NCI-H128 (cell line): ENCODE measurements around the gene LBX1.

Experiments used
- DNase-seq: peaks from one replicate; lab custom pipeline; 2025; ENCODE audit not compliant: unreplicated experiment; lab: John Stamatoyannopoulos, UW

LBX1 gene

DNA sequence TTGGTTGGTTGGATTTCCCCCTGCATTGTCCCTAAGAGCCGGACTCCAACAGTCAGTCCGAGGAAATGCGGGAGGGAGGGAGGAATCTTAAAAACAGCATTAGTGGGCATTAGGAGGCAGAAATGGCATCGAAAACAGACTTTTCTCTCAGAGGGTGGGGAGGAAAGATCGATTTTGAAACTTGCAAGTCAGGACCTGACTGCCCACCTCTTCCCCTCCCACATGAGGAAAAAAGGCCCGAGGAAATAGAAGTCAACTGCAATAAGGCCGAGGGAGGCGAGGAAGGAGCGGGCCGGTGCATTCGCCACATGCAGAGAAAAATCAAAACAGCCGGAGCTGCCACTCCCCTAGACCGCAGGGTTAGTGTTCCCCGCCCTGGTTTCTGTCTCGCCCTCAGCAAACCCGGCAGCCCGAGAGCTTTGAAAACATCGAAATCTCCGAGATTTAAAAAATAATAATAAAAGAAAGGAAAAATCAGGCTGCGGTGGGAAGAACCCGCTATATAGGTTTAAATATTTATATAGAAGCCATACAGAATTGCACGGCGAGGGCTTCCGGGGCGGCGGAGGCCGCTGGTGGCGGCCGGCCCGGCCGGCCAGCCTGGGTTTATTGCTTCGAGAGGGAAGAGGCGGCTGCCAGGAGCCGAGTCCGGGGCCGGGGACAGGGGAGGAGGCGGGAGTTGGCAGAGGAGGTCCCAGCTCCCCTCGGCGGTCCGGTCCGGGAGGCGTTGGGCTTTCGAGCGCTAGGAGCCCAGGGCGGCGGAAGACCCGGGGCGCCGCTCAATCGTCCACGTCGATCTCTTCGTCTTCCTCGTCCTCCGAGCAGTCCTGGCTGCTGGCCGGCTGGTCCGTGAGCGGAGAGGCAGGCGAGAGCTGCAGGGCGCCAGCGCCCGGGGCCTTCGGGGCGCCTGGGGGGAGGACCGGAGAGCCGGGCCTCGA is 2.5 kb downstream of the LBX1 start:
- DNase-seq, result no peak

DNA sequence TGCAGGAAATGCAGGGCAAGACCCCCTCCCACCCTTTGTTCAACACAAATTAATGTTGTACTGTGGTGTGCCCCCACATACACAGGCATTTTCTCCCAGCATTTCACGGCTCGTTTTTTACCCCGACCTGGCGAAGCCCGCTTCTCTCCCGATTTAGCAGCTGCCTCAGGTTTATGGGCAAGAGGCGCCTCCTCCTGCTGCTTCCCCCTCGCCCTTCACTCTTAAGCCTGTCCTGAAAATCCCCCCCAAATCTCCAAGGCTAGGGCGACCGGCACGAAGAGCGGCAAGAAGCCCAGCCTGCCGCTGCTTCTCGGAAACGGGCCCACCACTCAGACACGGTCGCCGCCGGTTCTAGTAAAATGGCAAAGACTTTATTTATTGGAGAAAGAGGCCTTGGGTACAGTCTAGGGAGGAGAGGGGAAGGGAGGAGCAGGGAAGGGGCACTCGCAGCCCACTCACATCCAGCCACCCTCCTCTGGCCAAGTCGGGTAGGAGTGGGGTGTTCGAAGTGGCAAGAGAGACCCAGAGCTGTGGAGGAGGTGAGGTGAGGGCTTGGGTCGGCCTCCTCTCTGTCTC is 3.3 kb downstream of the LBX1 start:
- no peak for DNase-seq

DNA sequence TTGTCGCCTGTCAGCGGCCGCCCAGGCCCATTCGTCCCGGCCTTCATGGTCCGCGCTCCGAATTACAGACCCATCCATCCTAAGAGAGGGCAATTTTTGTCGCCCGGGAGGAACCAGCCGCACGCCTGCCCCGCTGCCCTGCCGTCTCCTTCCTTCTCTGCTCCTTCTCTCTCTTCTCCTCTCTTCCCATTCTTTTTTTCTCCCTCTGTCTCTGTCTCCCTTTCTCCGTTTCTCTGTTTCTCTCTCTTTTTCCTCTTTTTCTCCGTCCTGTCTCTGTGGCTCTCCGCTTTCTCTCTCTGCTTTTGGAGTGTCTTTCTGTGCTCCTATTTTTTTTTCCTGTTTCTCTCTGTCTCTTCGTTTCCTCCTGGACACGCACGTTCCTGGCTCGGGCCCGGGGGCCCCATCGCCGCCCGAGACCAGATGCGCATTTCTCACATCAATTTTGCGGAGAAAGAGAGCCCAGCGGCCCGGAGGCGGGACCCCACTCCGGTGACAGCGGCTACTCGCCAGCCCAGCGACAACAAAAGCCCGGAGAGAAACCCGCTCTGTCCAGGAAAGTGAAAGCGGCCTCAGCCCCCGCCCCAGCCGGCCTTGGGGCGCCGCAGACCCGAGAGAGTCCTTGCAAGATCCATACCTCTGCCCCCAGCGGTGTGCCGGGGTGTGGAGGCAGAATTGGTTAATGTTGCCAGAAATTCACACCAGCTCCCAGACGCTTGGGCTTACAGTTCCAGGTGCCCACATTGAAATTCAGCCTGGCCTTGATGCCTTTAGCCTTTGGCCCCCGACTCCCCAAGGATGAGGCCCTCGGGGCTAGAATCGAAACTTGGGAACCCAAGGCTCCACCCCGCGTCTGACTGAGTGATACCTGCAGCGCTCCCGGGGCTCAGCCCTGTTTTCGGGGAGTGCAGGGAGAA is 4.1 kb downstream of the LBX1 start:
- DNase-seq, result no peak

DNA sequence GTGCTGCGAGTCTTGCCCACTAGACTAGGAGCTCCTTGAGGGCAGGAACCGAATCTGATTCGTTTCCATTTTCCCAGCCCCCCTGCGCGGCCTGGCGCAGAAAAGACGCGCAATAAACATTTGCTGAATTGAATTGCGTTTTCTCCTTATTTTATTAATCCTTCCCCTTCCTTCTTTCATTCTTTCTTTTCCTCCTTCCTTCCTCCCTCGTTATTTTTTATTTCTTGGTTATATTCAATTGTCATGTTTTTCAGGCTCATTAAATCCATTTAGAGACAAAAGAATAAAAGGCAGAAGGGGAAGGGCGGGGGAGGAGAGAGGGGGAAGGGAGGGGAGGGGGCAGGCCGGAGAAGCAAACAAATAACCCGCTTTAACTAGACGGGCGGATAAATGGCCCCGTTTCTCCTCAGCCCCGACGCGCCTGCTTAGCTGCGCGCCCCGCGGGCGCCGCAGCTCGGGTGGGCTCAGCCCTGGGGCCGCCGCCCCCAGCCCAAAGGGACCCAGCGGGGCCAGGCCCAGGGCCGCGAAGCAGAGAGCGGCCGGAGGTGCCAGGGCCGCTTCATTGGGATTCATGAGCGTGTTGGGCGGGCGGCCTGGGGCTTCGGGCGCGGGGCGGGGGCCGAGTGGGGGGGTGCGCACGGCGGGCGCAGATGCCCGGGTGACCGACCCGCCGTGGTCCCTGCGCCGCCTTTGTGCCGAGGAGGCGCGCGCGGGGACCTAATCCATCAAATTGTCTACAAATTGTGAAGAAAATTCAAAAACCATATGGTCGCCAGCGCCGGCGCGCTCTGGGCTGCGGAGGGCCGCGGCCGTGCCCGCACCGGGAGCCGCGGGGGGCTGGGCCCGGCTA is 5.0 kb downstream of the LBX1 start:
- DNase-seq, result no peak

DNA sequence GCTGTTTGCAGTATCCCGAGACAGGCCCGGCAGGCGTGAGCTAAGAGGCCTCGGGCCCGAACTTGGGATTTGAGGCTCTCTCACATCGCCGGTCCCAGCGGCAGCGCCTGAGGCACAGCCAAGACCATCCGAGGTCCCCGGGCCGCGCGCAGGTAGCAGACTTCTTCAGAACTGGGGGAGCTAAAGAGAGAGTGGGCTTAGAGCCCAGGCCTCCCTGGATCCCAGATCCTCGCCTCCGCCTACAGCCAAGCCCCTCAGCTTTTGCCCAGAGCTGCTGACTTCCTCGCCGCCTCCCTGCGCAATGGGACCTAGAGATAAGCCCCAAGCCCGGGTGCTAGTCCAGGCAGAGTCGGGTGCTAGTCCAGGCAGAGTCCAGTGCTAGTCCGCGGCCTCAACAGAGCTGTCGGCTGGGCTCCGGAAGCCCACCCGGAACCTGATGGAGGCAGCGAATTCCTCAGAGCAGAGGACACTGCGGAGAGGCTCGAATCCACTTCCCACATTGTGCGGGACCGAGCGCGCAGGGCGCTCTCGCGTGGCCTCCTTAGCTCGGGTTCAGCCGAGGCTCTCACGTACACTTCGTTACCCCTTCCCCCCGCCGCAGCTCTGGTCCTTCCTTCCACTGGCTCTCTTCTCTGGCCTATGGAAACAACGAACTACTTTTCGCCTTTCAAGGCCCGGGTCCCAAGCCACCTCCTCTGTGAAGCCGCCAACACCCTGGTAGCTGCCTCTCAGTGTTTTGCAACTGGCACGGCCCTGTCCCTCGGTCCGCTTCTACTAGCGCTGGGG is 5.8 kb downstream of the LBX1 start:
- DNase-seq, result no peak

DNA sequence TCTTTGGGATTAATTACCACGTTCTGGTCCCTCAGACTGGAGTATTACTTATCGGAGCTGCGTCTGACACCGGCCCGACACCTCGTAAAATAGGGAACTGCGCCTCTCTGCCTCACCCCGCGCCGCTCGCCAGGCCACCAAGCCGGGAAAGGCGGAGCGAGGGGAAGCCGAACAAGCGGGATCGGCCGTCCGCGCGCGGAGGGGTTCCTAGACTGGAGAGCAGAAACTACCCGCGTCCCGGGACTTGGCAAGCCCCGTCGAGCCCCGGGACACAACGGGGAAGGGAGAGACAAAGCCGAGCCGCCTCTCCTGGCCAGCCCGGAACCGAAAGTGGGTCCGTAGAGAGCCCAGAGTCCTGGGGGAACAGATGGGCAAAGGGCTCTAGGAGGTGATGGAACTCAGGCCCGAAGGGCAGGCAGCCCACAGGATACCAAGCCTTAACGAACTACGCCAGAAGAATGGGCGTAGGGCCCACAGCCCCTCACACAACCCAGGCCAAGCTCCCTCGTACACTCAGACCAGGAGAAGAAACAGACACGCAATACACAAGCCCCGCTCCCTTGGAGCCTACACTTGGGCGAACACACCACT is 6.5 kb downstream of the LBX1 start:
- no peak for DNase-seq

DNA sequence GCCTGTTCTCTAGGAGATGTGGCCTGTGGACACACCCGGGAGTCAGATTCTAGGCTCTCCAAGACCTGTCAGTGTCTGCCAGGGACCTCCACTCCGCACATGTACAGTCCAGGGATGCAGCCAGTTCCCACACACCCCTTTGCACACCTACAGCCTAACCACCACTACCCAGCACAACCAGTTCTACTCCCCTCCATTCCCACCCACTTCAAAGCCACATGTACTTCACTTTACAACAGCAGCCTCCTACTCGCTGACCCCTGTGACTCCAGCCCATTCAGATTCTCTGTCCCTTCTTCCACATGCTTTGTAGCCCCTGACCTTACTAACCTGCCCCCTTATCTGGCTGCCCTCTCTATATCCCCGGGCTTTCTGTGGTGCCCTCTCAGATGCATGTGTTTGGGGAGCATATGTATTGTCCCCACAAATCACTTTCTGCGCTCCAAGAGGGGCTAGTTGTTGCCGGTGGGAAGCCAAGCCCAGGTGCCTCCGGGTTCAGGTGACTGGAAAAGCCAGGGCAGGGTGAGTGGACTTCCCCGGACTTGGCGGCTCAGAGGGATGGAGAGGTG is 7.2 kb downstream of the LBX1 start:
- DNase-seq, result no peak

DNA sequence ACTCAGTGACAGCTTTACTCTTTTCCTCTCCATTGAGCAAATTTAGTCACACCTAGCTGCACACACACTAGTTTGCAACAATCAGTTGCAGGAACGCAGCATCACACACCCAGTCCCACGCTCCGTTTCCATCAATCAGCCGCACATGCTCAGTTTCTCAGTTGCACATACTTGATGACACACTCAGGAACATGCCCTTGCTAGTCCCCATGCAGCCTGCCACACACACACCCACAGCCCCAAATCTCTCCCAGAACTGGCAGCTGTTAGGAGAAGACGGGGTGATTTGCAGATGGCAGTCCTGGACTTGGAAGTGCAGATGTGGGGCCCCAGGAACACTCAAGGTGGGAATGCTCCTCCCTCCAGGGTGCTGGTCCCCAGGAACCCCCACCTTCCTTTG is 7.7 kb downstream of the LBX1 start:
- no peak for DNase-seq

DNA sequence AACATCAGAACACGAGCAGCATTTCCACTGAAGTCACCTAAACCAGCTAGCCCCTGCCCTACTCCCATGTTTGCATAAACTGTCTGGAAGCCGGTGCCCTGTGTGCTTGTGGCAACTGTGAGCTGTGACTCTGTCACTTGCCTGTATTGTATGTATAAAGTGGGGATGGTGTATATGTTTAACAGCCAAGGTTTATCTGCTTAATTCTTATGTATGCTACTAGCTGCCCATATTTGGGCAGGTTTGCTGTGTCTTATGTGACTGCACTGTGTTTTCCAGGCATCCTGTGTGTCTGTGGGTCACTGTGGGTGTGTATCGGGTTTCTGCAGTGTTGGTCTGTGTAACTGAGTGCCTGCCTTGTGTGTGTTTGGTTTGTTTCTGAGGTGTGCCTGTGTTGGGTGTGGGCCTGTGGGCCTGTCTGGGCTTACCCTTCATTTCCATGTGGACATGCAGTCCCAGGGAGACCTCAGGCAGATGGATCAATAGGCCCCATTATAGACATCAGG is 9.3 kb downstream of the LBX1 start:
- no peak for DNase-seq

DNA sequence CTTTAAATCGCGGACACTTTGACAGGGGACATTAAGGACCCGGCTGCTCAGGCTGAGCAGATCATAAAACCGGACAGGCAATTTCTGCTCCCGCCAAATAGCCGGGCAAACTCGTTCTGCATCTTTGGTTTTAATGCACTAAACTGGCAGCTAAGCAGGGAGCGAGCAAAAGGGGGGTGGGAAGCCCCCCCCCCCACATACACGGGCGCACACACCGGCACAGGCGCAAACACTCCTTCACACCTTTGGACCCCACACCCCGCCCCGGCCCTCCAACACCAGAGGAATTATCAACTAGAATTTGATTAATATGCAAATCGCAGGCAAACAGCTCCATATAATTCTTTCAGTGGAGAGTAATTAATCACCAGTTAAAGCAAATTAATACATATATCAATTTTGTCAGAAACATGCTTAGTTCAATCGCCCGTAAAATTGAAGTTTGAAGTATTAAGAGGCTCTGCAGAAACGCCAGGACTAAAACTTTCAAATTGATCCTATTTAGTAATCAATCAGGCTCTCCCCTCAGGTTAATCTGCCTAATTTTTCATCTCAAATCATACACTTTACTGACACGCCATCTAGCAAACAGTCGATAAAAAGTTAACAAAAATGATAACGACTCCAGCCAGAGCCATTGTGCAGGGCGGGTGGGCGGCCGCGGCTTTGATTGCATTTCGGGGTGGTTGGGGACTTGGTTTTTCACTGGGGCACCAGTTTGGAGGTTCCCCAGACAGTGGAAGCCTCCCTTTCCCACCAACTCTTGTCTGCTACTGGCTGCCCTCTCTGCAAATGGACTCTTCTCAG is 9.9 kb downstream of the LBX1 start:
- DNase-seq, result no peak

DNA sequence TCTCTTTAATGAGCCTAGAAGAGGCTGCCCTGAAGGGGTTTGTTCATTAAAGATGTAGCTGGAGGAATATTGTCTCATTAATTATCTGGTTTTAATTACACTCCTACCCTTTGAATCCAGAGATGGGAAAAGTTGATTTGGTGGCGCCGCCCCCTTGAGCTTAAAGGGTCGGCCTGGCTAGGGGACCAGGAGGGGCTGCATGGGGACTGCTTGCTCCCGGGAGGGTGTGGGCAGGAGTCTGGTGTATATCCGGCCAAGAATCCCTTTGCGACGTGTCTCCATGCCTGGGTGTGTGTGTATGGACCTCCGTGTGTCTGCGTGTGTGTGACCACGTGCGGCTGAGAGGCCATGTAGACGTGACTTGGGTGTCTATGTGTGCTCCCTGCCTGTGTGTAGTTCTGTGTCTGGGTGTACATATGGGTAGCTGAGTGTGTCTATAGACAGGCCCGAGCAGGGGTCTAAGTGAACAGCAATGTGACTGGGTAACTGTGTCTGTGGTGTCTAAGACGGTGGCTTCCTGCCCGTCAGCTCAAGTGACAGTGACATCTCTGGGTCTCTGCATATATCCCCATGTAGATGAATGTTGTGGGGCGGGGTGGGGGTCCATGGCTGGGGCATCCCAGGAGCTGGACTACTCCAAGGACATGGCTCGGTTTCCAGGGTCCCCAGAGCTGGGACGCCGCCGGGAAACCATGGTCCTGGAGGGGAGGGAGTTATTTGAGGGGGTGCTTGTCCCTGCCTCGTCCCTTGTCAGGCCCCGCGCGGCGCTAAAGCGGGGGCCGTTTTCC is 10.7 kb downstream of the LBX1 start:
- DNase-seq, result no peak

DNA sequence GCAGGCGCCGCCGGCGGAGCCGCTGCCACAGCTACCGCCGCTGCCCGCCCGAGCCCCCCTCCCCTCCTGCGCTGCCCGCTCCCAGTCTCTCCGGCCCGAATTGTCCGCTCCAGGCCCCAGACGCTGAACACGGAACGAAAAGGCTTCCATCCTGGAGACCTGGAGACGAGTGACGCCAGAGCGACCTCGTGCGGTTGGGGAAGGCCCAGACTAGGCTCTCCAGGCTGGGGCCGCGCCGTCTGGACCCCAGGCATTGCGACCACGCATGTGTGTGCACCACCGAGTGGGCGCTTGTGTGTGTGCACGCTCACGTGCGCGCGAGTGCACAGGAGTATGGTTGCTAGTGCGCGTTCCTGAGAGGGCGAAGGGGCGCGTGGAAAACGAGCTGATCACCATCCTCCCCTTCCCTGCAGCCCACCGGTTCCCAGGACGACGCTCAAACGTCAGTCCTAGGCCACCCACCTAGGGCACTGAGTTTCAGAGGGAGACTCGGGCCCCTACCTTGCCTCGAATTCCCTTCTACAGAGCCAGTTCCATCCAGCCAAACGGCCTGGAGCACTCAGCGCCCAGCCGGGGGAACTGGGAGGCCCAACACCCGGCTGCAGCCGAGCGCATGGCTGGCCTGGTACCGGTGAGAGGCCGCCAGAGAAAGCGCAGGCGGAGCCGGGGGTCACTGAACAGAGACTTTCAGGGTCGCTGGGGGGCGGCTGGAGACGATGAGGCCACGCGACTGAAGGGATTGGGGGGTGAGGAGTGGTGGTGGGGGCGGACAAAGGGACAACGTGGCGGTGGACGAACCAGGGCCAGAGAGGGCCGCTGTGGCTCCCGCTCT is 11.6 kb downstream of the LBX1 start:
- no peak for DNase-seq

DNA sequence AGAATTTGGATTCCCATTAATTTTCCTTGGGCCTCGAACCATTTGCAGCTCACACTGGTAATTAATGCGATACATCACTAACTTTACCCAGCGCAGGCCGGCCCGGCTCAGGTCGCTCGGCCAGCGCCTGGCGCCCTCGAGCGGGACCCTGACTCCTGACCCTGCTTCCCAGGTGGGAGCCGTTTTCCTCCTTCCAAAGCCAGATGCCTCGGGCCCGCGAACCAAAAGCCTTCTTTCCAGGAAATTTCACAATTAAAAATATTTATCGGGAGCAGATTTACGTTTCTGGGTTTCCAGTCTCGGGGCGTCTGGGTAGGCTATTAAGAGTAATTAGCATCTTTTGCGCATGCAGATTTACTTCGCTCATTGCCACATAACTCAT is 12.2 kb downstream of the LBX1 start:
- DNase-seq, result no peak

DNA sequence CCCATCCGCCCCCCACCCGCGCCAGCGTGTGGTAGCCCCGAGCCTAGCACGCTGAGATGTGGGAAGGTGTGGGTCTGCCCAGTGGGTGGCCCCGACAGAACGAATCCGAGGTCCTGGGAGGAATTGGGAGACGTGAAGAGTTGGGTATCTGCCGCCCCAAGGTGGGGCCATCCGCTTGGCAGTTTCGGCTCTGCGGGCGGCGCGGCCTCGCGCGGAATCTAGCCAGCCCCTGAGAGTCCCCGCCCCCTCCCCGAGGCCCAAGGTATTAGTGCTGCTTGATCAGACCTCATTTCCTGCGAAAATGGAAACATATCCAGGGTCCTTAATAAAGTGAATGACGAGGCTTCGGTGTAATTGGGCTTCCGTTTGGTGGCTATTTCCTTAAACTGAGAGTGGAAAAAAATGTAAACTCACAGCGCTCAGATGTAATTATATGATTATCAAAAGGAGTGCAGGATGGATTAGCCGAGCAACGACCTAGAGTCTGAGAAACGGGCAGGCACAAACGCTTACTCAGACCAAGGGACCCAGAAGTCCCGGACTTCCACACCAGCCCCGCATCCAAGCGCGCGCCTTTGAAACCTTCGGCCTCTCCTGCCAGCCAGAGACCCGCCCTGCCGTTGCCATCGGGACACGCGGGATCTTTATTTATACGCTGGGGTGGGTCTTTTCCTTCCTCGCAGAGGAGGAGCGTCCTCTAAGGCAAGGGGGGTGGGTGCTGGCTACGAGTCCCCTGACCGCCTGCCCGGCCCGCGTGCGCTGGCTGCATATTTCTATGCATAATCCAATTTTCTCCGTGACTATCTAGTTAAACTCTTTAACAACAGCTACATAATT is 12.8 kb downstream of the LBX1 start:
- DNase-seq, result no peak

DNA sequence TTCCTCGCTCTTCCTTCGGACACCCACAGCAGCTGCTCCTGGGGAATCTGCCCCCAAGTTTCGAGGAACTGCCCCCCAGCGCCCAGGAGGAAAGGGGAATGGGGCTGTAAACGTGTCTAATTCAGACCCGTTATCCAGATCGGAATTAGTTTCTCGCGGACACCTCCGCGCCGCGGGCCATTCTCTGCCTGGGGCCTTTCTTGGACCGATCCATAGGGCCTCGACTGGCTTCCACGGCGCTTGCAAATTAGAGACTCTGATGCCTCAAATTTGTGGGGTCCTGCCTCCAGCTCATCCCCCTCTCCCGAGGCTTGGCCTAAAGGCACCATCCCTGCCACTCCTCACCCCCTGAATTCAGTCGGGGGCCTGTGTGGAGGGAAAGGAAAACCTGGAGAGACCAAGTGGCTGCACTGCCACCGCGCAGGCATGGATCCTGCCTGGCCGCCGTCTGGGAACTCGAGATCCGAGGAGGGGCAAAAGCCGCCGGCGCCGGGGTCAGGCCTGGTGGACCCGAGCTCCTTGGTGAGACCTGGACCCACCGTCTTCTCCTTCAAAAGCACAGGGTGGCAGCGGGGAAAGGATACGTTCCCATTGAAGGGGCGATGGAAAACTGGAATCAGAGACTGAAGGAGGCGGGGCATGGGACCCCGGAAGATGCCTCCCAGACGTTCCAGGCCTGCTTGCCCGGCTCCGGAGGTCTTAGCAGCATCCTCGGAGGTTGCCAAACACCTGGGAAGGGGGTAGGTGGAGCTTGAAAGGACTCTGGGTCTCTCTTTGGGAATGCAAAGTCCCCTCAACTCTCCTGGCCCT is 13.7 kb downstream of the LBX1 start:
- no peak for DNase-seq
